Vagina (tissue), 2 donors: ENCODE data around the gene THAP9.

Experiments used
- CTCF ChIP-seq, 3 experiments: fragments of 450-650 bp in 2 of 3; fragments of 200-600 bp in 1 of 3; sonication (generic) in 1 of 3; IDR thresholded peaks; one replicate each; pipeline ENCODE4 v1.5.1; 2017 to 2019; ENCODE audit warnings: antibody characterized with exemption in 3 of 3, mild to moderate bottlenecking in 2 of 3, moderate library complexity in 2 of 3
- POLR2A ChIP-seq, 2 donors: fragments of 450-650 bp; IDR thresholded peaks; one replicate each; pipeline ENCODE4 v1.6.1; 2017; ENCODE audit warnings: antibody characterized with exemption in 2 of 2, mild to moderate bottlenecking in 2 of 2, moderate library complexity in 2 of 2
- POLR2AphosphoS5 ChIP-seq, 2 donors: sonication (generic); formaldehyde crosslinking; IDR thresholded peaks; one replicate each; pipeline ENCODE4 v1.9.0; 2017; ENCODE audit warnings: antibody characterized with exemption in 2 of 2, mild to moderate bottlenecking in 2 of 2, low read depth in 1 of 2; ENCODE audit not compliant: insufficient read depth in 1 of 2

- TF ChIP-seq CTCF (IDR thresholded peaks at IDR 0.05) (no peak), POLR2AphosphoS5 (IDR thresholded peaks at IDR 0.05; ENCODE audit: insufficient read depth in 1 of 2, low read depth in 1 of 2) (no peak), POLR2A (IDR thresholded peaks at IDR 0.05) (no peak)
These were observed 68.9 kb downstream of the THAP9 start for GRCh38 chr4:82969414-82969813.
